Spleen (tissue), 11 donors: ENCODE results near the gene NFIX. TPM values are rescaled to one million over a fixed set of nuclear protein-coding genes. Genes with fewer than 3 reads are reported as not detected.
A peak's percentile ranks its signal among the peaks of the same experiment; 100 is the strongest.
"Not testable (repeated sequence)": the region's sequence is repeated elsewhere in the genome, so short reads cannot be mapped to it uniquely, and the experiment has no call there.

Source experiments
- DNase-seq: peaks from one replicate; pipeline ENCODE4 v3.0.0-alpha.2; 2020
- H3K27ac ChIP-seq, 8 donors: fragments of 200-600 bp; sonication (generic) in 7 of 8; 1 replicate in 4 of 8; 2 replicates in 4 of 8; pipeline versions ENCODE4 v1.5.0 to v1.8.0; 2016 to 2021; ENCODE audit warnings: inconsistent platforms in 4 of 8, mild to moderate bottlenecking in 4 of 8, moderate library complexity in 1 of 8
- H3K27me3 ChIP-seq, 7 donors: fragments of 200-600 bp; sonication (generic) in 6 of 7; replicated peaks in 1 of 7; 1 replicate in 4 of 7; 2 replicates in 3 of 7; pipeline versions ENCODE4 v1.5.0 to v1.8.0; 2016 to 2021; ENCODE audit warnings: inconsistent platforms in 3 of 7, mild to moderate bottlenecking in 1 of 7
- H3K36me3 ChIP-seq, 6 donors: fragments of 200-600 bp; sonication (generic) in 5 of 6; 1 replicate in 4 of 6; 2 replicates in 2 of 6; pipeline versions ENCODE4 v1.5.0 to v1.8.0; 2016 to 2021; ENCODE audit warnings: inconsistent platforms in 2 of 6
- H3K4me1 ChIP-seq, 6 donors: fragments of 200-600 bp; sonication (generic) in 5 of 6; 1 replicate in 3 of 6; 2 replicates in 3 of 6; pipeline versions ENCODE4 v1.5.0 to v1.8.0; 2016 to 2021; ENCODE audit warnings: inconsistent platforms in 3 of 6
- H3K4me3 ChIP-seq, 8 donors: fragments of 200-600 bp; sonication (generic) in 7 of 8; 1 replicate in 4 of 8; 2 replicates in 4 of 8; pipeline versions ENCODE4 v1.5.0 to v1.8.0; 2016 to 2021; ENCODE audit warnings: inconsistent platforms in 4 of 8, mild to moderate bottlenecking in 4 of 8, moderate library complexity in 2 of 8
- H3K9me3 ChIP-seq, 8 donors: fragments of 200-600 bp; sonication (generic) in 7 of 8; 1 replicate in 4 of 8; 2 replicates in 4 of 8; pipeline versions ENCODE4 v1.5.0 to v1.8.0; 2016 to 2021; ENCODE audit warnings: inconsistent platforms in 4 of 8
- POLR2A ChIP-seq, 3 donors: fragments of 450-650 bp; IDR thresholded peaks; one replicate each; pipeline ENCODE4 v1.5.1; 2017; ENCODE audit warnings: antibody characterized with exemption in 3 of 3, mild to moderate bottlenecking in 1 of 3
- POLR2AphosphoS5 ChIP-seq, 3 donors: sonication (generic); formaldehyde crosslinking; IDR thresholded peaks; one replicate each; pipeline ENCODE4 v1.5.1; 2017; ENCODE audit warnings: antibody characterized with exemption in 3 of 3
- WGBS, 5 donors: extraction: QIAGEN DNeasy Blood & Tissue Kit in 3 of 5; methylation state at CpG; one replicate each; pipeline versions ENCODE4 v1.1.5 to v1.1.7; 2013 to 2018; 5-methylcytosine and 5-hydroxymethylcytosine counted together
- intact Hi-C: fragments of 100-400 bp; cut with DNase I; formaldehyde crosslinking; loops from one replicate; pipeline ENCODE4 v1.15.0; 2023; ENCODE audit warnings: low total_unique reads
- polyA plus RNA-seq, 3 donors: library from polyadenylated mRNA; stranded (reverse); fragments of 200-250 nt; gene quantifications; one replicate each; pipeline ENCODE4 v1.2.1, GENCODE V29; 2013
- total RNA-seq, 7 donors: library from RNA; depleted of rRNA in 3 of 7; stranded (reverse); fragments of >200 nt in 3 of 7; fragmentation: NEBNext Ultra II Directional in 4 of 7; extraction: Animal tissue kit (Norgen Biotek cat#: 25700) in 4 of 7; gene quantifications; one replicate each; pipeline versions ENCODE4 v1.1.0 to v1.2.1, GENCODE V29; 2016 to 2021
- TF ChIP-seq, protein P1 (sequence below), 11 experiments: fragments of 200-600 bp in 7 of 11; fragments of 450-650 bp in 4 of 11; sonication (generic) in 4 of 11; IDR thresholded peaks in 8 of 11; conservative IDR thresholded peaks in 3 of 11; 1 replicate in 7 of 11; 2 replicates in 4 of 11; pipeline versions ENCODE4 v1.4.0 to v1.8.0; 2016 to 2021; ENCODE audit warnings: antibody characterized with exemption in 11 of 11, inconsistent platforms in 4 of 11, mild to moderate bottlenecking in 1 of 11
- donor health status: healthy with polysubstance abuse.
- donor health status: DM: no; HTN: no; CAD: no; lungs with moderate emphysema.
- donor health status: DM: no; HTN: no; CAD: no.
- donor health status: Bipolar disorder and iron deficiency.
- donor health status: healthy.
- donor health status: DM: no; HTN: no; CAD: no.
- donor health status: DM: yes; HTN: yes; CAD: no.

The NFIX gene
- total and polyA plus RNA-seq, 10 donors = 1.1 to 41.4 (median 17.5) TPM

DNA sequence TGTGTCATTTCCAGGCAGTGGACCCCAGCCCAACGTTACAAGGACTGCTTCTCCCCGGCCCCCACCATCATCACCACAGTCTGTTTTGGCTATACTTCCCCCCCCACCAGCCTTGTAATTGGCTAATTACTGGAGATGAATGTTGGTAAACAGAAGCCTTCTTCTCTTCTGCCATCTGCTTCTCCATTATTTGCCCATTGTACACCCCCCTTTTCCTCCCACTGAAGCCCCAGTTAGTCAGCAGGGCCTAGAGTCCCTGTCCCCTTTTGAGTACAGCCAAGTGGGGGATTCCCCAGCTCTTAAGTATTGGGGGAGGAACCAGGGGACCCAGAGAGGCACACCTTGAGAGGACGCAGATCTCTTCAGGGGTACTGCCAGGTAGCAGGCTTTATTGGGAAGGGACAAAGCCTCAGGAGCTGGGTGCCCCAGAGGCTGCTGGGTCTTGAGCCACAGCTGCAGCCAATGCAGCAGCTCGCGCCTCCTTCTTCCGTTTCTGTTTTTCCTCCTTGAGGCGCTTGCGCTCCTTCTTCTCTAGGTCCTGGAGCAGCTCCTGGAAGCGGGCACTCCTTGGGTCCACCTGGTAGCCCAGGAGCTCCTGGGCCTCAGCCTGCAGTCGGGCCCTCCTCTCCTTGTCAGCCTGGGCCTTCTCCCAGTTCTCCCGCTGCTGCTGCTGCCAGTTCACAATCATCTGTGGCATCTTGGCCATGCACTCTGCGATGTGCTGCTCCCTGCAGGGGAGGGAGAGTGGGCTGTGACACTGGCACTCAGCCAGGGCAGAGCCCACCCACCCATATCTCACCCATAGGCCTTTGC lies 41.3 kb upstream of the NFIX start:
- Histone ChIP-seq H3K36me3 (peaks cover 5 to 67% (median 53%) of the 10 kb centered on the region in 6 donors), H3K4me1 (peaks cover 36 to 80% (median 57%) of the 10 kb centered on the region in 6 donors), H3K9me3 (no peaks in the 10 kb centered on the region), H3K27me3 (no peaks in the 10 kb centered on the region), H3K4me3 (no peak overlapping the region), H3K27ac (peak overlapping the region in 7 of 8 donors; percentile 44 to 93 (median 73))
- intact Hi-C loops = no loop called here
- WGBS, 5 donors = 54 to 75% (median 62%) methylated on average over 11 to 12 of the region's 12 CpGs
- DNase-seq = no peak
- TF ChIP-seq POLR2A (IDR thresholded peaks at IDR 0.05) (no peak), POLR2AphosphoS5 (IDR thresholded peaks at IDR 0.05) (peak in 2 of 3 donors; percentile 28 to 65)

DNA sequence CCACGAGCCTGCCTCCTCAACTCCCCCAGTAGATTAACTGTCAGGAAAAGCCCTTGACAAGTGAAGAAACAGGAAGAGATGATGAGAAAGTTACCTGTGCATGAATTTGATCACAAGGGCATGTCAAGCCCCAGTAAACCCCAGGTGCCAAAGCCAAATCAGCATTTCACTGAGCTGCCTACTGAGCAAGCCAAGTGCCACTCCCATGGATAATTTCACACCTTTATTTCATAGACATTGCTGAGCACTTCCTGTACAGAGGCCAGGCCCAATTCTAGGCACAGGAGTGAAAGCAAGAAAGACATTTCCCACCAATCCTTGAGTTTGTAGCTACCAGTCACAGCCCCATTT lies 40.7 kb upstream of the NFIX start:
- TF ChIP-seq POLR2A (IDR thresholded peaks at IDR 0.05) (no peak), POLR2AphosphoS5 (IDR thresholded peaks at IDR 0.05) (no peak)
- TF ChIP-seq, protein P1, sequence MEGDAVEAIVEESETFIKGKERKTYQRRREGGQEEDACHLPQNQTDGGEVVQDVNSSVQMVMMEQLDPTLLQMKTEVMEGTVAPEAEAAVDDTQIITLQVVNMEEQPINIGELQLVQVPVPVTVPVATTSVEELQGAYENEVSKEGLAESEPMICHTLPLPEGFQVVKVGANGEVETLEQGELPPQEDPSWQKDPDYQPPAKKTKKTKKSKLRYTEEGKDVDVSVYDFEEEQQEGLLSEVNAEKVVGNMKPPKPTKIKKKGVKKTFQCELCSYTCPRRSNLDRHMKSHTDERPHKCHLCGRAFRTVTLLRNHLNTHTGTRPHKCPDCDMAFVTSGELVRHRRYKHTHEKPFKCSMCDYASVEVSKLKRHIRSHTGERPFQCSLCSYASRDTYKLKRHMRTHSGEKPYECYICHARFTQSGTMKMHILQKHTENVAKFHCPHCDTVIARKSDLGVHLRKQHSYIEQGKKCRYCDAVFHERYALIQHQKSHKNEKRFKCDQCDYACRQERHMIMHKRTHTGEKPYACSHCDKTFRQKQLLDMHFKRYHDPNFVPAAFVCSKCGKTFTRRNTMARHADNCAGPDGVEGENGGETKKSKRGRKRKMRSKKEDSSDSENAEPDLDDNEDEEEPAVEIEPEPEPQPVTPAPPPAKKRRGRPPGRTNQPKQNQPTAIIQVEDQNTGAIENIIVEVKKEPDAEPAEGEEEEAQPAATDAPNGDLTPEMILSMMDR (IDR thresholded peaks at IDR 0.05 in 8 of 11, conservative IDR thresholded peaks at IDR 0.05 in 3 of 11) = no peak
- WGBS, 5 donors = 16 to 42% (median 29%) methylated on average over 1 of the region's 1 CpG
- no peak overlapping the region for H3K4me3 ChIP-seq
- H3K27ac ChIP-seq = peak overlapping the region in 6 of 8 donors; percentile 43 to 93 (median 68)
- H3K27me3 ChIP-seq = no peaks in the 10 kb centered on the region
- H3K4me1 ChIP-seq = peaks cover 36 to 74% (median 54%) of the 10 kb centered on the region in 6 donors
- H3K9me3 ChIP-seq = no peaks in the 10 kb centered on the region
- no peak for DNase-seq
- intact Hi-C loops = no loop called here
- H3K36me3 ChIP-seq = peaks cover 0 to 61% (median 48%) of the 10 kb centered on the region in 6 donors

DNA sequence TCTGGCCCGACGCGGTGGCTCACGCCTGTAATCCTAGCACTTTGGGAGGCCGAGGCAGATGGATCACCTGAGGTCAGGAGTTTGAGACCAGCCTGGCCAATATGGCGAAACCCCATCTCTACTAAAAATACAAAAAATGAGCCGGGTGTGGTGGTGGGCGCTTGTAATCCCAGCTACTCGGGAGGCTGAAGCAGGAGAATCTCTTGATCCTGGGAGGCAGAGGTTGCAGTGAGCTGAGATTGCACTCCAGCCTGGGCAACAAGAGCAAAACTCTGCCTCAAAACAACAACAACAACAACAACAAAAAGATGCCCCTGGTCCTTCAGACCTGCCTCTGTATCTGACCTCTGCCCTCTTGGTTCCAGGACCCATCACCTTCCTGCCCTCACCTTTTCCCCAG lies 39.7 kb upstream of the NFIX start:
- H3K36me3 ChIP-seq = peaks cover 0 to 51% (median 38%) of the 10 kb centered on the region in 6 donors
- peak overlapping the region in 5 of 8 donors; percentile 89 to 93 (median 92) for H3K27ac ChIP-seq
- H3K9me3 ChIP-seq, intact Hi-C loops, DNase-seq, H3K27me3 ChIP-seq: not testable (repeated sequence)
- WGBS, 5 donors = 83 to 86% (median 85%) methylated on average over 9 of the region's 9 CpGs
- peak overlapping the region in 6 of 8 donors; percentile 87 to 99 (median 96) for H3K4me3 ChIP-seq
- H3K4me1 ChIP-seq = peaks cover 36 to 66% (median 51%) of the 10 kb centered on the region in 6 donors

DNA sequence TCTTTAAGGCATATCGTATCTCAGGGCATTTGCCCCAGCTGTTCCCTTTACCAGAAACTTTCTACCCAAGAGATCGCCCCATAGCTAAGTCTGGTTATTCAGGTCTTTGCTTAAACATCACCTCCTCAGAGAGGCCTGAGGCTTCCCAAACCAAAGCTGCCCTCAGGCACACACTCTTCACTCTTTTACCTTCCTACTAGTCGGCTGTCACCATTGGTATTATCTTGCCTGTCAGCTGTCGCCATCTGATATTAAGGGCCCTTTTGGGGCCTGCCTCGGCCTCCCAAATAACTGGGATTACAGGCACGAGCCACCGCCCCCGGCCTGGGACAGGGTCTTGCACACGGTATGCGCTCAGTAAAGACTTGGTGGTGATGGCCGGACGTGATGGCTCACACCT lies 39.3 kb upstream of the NFIX start:
- H3K4me3 ChIP-seq = peak overlapping the region; percentile 79 to 99 (median 93)

More for the DNA sequence above, 39.3 kb upstream of the NFIX start:
- Histone ChIP-seq H3K9me3 (no peaks in the 10 kb centered on the region), H3K4me1 (peaks cover 36 to 66% (median 51%) of the 10 kb centered on the region in 6 donors), H3K27me3 (no peaks in the 10 kb centered on the region), H3K27ac (peak overlapping the region in 6 of 8 donors; percentile 89 to 94 (median 92)), H3K36me3 (peaks cover 0 to 47% (median 34%) of the 10 kb centered on the region in 6 donors)
- 53 to 73% (median 66%) methylated on average over 12 of the region's 12 CpGs for WGBS, 5 donors
- no peak for TF ChIP-seq POLR2A (IDR thresholded peaks at IDR 0.05)
- TF ChIP-seq, protein P1 (IDR thresholded peaks at IDR 0.05 in 8 of 11, conservative IDR thresholded peaks at IDR 0.05 in 3 of 11) = no peak
- no peak for TF ChIP-seq POLR2AphosphoS5 (IDR thresholded peaks at IDR 0.05)
- no peak for DNase-seq
- intact Hi-C loops = no loop called here
